GM12872 (cell line): ENCODE measurements around the gene AKR1B1.

Source experiments
- CTCF ChIP-seq: IDR thresholded peaks from 3 replicates; pipeline ENCODE4 v1.5.1; 2011; ENCODE audit warnings: low read depth, mild to moderate bottlenecking, low read length, moderate library complexity; ENCODE audit not compliant: insufficient read depth

AKR1B1 gene

GRCh38 chr7:134435161-134435920, 23.6 kb downstream of the AKR1B1 start:
- no peak for TF ChIP-seq CTCF

- no peak for TF ChIP-seq CTCF
Observed at GRCh38 chr7:134434701-134435100, 24.2 kb downstream of the AKR1B1 start.

GRCh38 chr7:134433430-134433829, 25.5 kb downstream of the AKR1B1 start:
- TF ChIP-seq CTCF, result no peak

GRCh38 chr7:134432296-134433152, 26.4 kb downstream of the AKR1B1 start:
- peak; percentile 60; the same call in 2 of the 3 replicates for TF ChIP-seq CTCF

GRCh38 chr7:134431815-134432214, 27.1 kb downstream of the AKR1B1 start:
- TF ChIP-seq CTCF, result no peak

GRCh38 chr7:134429481-134429880, 29.4 kb downstream of the AKR1B1 start:
- no peak for TF ChIP-seq CTCF

- TF ChIP-seq CTCF, result no peak
Observed at GRCh38 chr7:134428942-134429341, 30.0 kb downstream of the AKR1B1 start.
